ENCODE data around the gene ASB2.

Gene ASB2

GRCh38 chr14:93999573-93999972 is 23.2 kb upstream of the ASB2 start:
- DNase-seq = no peak

- DNase-seq = no peak
Observed at GRCh38 chr14:93998871-93999403, 22.6 kb upstream of the ASB2 start.

DNA sequence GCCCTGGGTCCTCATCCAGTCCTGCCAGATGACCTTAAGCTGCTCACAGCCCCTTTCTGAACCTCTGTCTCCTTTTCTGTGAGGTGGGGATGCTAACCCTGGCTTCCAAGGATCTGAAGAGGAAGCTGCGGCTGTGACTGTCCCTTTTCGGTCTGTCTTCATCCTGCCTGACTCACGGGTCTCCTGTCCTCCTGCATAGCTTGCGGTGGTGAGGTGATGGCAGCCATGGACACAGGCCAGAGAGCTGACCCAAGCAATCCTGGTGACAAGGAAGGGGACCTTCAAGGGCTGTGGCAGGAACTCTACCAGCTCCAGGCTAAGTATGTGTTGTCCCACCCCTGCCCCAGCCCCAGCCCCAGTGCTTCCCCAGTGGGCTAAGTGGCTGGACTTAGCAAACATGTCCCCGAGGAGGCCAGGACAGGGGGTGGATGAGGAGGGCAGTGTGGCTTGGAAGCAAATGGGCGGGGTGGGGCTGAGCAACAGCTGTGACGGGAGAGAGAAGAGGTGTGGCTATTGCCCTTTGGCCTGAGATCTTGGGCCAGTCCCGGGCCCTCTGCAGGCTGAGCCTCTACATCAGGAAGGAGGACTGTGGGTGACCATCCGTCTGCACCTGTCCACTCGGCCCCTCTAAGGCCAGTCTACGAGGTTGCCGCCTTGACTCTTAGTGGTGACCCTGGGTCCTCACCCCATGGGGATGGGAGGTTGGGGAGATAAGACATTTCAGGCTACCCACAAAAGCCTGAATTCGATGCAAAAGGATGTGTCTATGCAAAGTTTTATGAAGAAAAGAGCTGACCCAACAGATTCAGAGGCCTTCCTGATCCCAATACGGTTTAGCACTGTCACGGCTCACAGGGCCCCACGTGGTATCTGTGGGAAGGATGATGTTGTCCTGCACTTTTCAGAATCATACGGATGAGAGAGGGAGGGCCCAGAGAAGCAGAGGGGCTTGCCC is 21.8 kb upstream of the ASB2 start:
- DNase-seq = no peak

GRCh38 chr14:93997082-93997481 is 20.7 kb upstream of the ASB2 start, which contains the start of gene CCDC197:
Gene CCDC197, plus strand, starts transcription at chr14:93997301. Its CDS starts 831 bp downstream, at chr14:93998132.
- no peak for DNase-seq

DNA sequence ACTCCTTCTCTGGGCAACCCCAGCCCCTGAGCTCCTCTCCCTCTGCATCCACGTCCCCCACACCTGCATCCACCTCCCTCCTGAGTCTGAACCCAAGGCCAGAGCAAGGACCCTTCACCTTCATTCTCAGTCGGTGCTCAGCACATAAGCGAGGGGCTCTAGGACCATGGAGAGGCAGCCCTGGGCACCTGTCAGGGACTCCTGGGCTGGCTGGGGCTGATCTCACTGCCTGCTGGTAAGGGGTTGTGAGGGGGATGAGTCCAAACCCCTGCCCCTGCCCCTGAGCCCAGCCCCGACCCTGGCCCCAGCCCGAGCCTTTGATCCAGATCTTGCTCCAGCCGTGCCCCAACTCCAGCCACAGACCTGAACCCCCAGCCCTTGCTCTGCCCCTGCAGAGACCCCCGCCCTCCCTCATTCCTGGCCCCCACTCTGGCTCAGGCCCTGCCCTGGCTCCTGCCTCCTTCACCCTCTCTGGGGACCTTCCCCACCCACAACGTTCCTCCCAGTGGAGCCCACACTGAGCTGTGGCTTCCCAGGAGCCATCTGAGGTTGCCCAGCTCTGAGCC is 19.8 kb upstream of the ASB2 start:
- DNase-seq = no peak

GRCh38 chr14:93994919-93995682 is 18.7 kb upstream of the ASB2 start:
- DNase-seq = peak; percentile 55 to 75

- no peak for DNase-seq
Observed at GRCh38 chr14:93993382-93993781, 17.0 kb upstream of the ASB2 start.

GRCh38 chr14:93991649-93992048 is 15.3 kb upstream of the ASB2 start:
- DNase-seq = no peak

- DNase-seq = no peak
Observed at GRCh38 chr14:93991212-93991611, 14.8 kb upstream of the ASB2 start.

DNA sequence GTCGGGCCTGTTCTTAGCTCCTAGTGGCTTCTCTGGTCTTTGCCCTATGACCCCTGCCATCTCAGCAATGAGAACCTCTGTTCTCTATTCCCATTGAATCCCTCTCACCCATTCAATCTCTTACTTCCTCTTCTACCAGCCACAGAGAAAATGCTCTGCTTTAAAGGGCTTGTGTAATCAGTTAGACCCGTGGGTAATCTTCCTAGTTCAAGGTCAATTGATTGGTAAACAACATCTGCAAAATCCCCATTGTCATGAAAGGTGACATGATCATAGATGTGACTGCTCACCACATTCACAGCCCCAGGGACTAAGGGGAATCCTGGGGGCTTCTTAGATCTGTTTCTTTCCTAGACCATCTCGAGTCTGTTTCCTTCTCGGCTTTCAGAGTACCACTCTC is 13.6 kb upstream of the ASB2 start:
- no peak for DNase-seq

GRCh38 chr14:93987815-93988476 is 11.6 kb upstream of the ASB2 start:
- DNase-seq = no peak

- no peak for DNase-seq
Observed at GRCh38 chr14:93987376-93987775, 11.0 kb upstream of the ASB2 start.

- DNase-seq = no peak
Observed at GRCh38 chr14:93986955-93987354, 10.6 kb upstream of the ASB2 start.

GRCh38 chr14:93984987-93985410 is 8.6 kb upstream of the ASB2 start:
- no peak for DNase-seq

GRCh38 chr14:93984070-93984469 is 7.7 kb upstream of the ASB2 start:
- DNase-seq = no peak

- no peak for DNase-seq
Observed at GRCh38 chr14:93982230-93983007, 6.0 kb upstream of the ASB2 start.

GRCh38 chr14:93981316-93982229 is 5.2 kb upstream of the ASB2 start:
- DNase-seq = no peak

- no peak for DNase-seq
Observed at GRCh38 chr14:93980456-93981201, 4.3 kb upstream of the ASB2 start.

- no peak for DNase-seq
Observed at GRCh38 chr14:93978735-93979134, 2.4 kb upstream of the ASB2 start.

Measured in stimulated activated CD4-positive, alpha-beta T cell treated with anti-CD3 and anti-CD28 coated beads, Interleukin-4, amount 100 ng/mL, for 4 hours (primary cell).